A673 (cell line): ENCODE data around the gene TEX50. TPM values are rescaled to one million over a fixed set of nuclear protein-coding genes. Genes with fewer than 3 reads are reported as not detected.
"Not testable (repeated sequence)": the region's sequence is repeated elsewhere in the genome, so short reads cannot be mapped to it uniquely, and the experiment has no call there.

Experiments used
- BruUV-seq: library from RNA; stranded (reverse); fragments of 400-500 nt; replicated peaks from 2 replicates; lab custom pipeline; 2021; lab: Mats Ljungman, UMichigan
- CTCF ChIA-PET: fragments of 300-600 bp; sonication (Branson Sonifier 250); formaldehyde crosslinking; loops from one replicate; lab custom pipeline; 2022; ENCODE audit warnings: antibody characterized with exemption; lab: Charles Lee
- POLR2A ChIA-PET: fragments of 300-600 bp; sonication (Branson Sonifier 250); formaldehyde crosslinking; loops from one replicate; lab custom pipeline; 2022; ENCODE audit warnings: antibody characterized with exemption; ENCODE audit not compliant: low non-redundant PET; lab: Charles Lee
- DNase-seq: peaks from one replicate; pipeline ENCODE4 v3.0.0-alpha.2; 2015; ENCODE audit warnings: low spot score
- H3K27ac ChIP-seq: fragments of 200-600 bp; sonication (generic); 2 replicates; pipeline ENCODE4 v1.5.1; 2016; ENCODE audit warnings: mixed run types, low read depth, mild to moderate bottlenecking, mixed read lengths, antibody characterized with exemption, low read length; ENCODE audit not compliant: poor library complexity, severe bottlenecking
- H3K27me3 ChIP-seq: fragments of 200-600 bp; sonication (generic); replicated peaks from 2 replicates; pipeline ENCODE4 v1.6.1; 2017; ENCODE audit warnings: mixed run types, low read depth, mild to moderate bottlenecking, mixed read lengths, antibody characterized with exemption, low read length; ENCODE audit not compliant: insufficient read depth, poor library complexity
- H3K36me3 ChIP-seq: fragments of 200-600 bp; sonication (generic); 2 replicates; pipeline ENCODE4 v1.6.1; 2016; ENCODE audit warnings: mixed run types, mild to moderate bottlenecking, mixed read lengths, antibody characterized with exemption, low read length; ENCODE audit not compliant: insufficient read depth, poor library complexity, severe bottlenecking
- H3K4me1 ChIP-seq: fragments of 200-600 bp; sonication (generic); 2 replicates; pipeline ENCODE4 v1.6.1; 2017; ENCODE audit warnings: mixed run types, mild to moderate bottlenecking, mixed read lengths, antibody characterized with exemption, low read length; ENCODE audit not compliant: insufficient read depth, poor library complexity, severe bottlenecking
- H3K4me3 ChIP-seq: fragments of 200-600 bp; sonication (generic); 2 replicates; pipeline ENCODE4 v1.5.1; 2016; ENCODE audit warnings: low read depth, mixed run types, mild to moderate bottlenecking, mixed read lengths, low read length; ENCODE audit not compliant: poor library complexity, severe bottlenecking
- H3K9me3 ChIP-seq: fragments of 200-600 bp; sonication (generic); 2 replicates; pipeline ENCODE4 v1.6.1; 2016; ENCODE audit warnings: mixed run types, low read depth, mild to moderate bottlenecking, mixed read lengths, antibody characterized with exemption, low read length; ENCODE audit not compliant: poor library complexity, severe bottlenecking
- EZH2 ChIP-seq: fragments of 200-600 bp; sonication (generic); IDR thresholded peaks from 2 replicates; pipeline ENCODE4 v1.6.1; 2017; ENCODE audit warnings: borderline replicate concordance, low read depth, mild to moderate bottlenecking, mixed read lengths, antibody characterized with exemption, low read length; ENCODE audit not compliant: poor library complexity, severe bottlenecking
- intact Hi-C: fragments of 100-400 bp; cut with micrococcal nuclease; formaldehyde crosslinking; loops from one replicate; pipeline ENCODE4 v1.10.0; 2022; ENCODE audit not compliant: unreplicated experiment
- total RNA-seq: library from RNA; stranded (reverse); gene quantifications from 2 replicates; pipeline ENCODE4 v1.2.3, GENCODE V29; 2021
- TF ChIP-seq, protein P1 (sequence below): fragments of 300-800, 200-600 bp; sonication (generic); conservative IDR thresholded peaks from 2 replicates; pipeline ENCODE4 v1.5.1; 2017; ENCODE audit warnings: low read depth, mild to moderate bottlenecking, antibody characterized with exemption, low read length, moderate library complexity, mixed read lengths

The TEX50 gene
- total RNA-seq, 1 experiment from 2014 or later, result not detected

DNA sequence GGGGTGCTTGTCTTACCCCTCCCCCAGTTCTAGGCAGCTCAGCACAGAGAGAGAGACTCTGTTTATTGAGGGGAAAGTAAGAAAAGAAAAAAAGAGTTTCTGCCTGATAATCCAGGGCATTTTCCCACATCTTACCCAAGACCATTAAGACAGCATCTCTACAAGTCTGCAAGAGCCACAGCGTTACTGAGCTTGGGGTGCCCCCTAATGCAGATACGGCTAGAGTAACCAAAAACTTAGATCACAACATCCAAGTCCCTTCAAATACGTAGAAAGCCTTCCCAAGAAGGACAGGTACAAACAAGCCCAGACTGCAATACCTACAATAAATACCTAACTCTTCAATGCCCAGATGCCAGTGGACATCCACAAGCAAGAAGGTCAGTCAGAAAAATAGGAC lies 6.2 kb upstream of the TEX50 start:
- DNase-seq, result no peak
- TF ChIP-seq, protein P1, sequence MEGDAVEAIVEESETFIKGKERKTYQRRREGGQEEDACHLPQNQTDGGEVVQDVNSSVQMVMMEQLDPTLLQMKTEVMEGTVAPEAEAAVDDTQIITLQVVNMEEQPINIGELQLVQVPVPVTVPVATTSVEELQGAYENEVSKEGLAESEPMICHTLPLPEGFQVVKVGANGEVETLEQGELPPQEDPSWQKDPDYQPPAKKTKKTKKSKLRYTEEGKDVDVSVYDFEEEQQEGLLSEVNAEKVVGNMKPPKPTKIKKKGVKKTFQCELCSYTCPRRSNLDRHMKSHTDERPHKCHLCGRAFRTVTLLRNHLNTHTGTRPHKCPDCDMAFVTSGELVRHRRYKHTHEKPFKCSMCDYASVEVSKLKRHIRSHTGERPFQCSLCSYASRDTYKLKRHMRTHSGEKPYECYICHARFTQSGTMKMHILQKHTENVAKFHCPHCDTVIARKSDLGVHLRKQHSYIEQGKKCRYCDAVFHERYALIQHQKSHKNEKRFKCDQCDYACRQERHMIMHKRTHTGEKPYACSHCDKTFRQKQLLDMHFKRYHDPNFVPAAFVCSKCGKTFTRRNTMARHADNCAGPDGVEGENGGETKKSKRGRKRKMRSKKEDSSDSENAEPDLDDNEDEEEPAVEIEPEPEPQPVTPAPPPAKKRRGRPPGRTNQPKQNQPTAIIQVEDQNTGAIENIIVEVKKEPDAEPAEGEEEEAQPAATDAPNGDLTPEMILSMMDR, result 0 out of 2 replicates have a peak, but pooled peaks have one; percentile 21
- TF ChIP-seq EZH2, result no peak
- Histone ChIP-seq H3K27me3 (no peaks in the 10 kb centered on the region), H3K4me1 (no peaks in the 10 kb centered on the region), H3K4me3 (no peak overlapping the region), H3K27ac (no peak overlapping the region), H3K36me3 (no peaks in the 10 kb centered on the region), H3K9me3 (no peaks in the 10 kb centered on the region)
- ChIA-PET POLR2A (no interaction called here), CTCF (no interaction called here)
- BruUV-seq, result no TSS peak
- intact Hi-C loops, result no loop called here

DNA sequence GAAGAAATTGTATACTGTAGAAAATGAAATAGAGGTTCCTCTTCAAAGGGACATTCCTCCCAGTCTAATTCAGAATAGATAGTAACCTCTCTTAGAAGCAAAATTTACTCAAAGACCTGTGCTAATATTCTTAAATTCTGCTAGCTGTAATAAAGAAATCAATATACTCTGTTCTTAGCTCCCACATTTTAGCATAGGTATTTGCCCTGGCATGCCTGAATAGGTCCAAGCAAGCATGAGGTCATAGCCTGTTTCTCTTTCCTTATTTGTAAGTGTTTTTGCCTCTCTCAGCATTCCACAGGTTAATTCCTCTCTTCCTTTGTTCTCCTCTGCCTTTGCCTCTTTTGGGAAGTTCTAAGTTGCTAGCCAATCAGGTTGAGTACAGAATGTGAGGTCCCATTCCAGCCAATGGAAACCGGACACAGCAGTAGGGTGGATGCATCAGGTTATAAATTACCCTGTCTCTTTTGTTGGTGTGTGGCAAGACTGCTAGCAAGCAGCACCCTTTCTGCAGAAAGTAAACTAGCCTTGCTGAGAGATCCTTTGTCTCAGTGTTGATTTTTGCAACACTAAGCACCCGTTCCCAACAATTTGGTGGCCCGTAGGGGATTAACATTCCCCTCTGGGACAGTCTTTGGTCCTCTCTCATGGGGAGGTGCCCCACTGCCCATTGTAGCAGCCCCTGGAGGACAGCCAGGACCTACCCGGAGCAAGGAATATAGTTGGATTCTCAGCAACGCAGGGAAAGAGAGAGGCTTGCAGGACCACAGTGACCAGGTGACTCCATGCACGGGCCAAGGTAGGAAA lies 2.3 kb downstream of the TEX50 start:
- DNase-seq, intact Hi-C loops, H3K27ac ChIP-seq, CTCF ChIA-PET, BruUV-seq, H3K27me3 ChIP-seq, H3K4me3 ChIP-seq, H3K4me1 ChIP-seq, H3K9me3 ChIP-seq, POLR2A ChIA-PET, H3K36me3 ChIP-seq: not testable (repeated sequence)

DNA sequence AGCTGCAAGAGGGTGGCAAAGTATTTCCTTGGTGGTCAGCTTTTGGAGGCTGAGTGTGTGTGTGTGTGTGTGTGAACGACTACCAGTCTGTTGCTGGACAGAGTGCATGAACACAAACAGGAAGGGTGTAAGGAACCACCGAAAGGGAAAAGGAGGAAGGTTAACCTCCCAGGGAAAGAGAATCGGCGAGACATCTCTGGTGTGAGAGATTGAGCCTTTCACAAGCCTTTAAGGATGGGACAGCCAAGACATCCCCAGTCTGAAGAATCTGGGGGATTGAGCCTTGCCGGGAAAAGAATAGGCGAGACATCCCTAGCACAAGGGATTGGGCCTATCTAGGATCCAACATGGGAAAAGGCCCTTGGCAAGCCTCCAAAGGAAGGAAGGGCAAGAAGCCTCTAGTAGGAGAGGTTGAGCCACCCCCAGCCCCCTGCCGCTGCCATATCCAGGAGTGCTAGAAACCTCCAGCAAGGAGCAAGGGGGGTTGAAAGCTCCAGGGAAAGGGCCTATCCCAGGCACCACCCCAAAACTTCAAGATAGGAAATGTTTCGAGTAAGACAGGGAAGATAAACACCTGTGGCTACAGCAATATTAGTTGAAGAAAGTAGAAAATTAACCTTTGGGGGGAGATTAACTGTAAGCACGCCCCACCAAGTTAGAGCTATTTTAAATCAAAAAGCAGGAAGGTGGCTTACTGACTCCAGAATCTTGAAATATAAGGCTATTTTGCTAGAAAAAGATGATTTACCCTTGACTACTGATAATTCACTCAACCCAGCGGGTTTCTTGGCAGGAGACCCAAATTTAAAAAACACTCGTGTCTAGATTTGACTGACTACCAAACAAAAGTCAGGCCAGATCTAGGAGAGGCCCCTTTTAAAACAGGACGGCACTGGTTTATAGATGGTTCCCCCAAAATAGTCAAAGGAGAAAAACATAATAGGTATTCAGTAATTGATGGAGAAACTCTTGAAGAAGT lies 3.2 kb downstream of the TEX50 start:
- H3K27ac ChIP-seq, result no peak overlapping the region
- ChIA-PET POLR2A (no interaction called here), CTCF (no interaction called here)
- no peak overlapping the region for H3K4me3 ChIP-seq
- no peak for DNase-seq
- no peaks in the 10 kb centered on the region for H3K4me1 ChIP-seq
- H3K36me3 ChIP-seq, result no peaks in the 10 kb centered on the region
- no TSS peak for BruUV-seq
- no peaks in the 10 kb centered on the region for H3K9me3 ChIP-seq
- TF ChIP-seq EZH2, result no peak
- TF ChIP-seq, protein P1, result no peak
- H3K27me3 ChIP-seq, result no peaks in the 10 kb centered on the region
- intact Hi-C loops, result no loop called here
